ENCODE data around the gene NAALADL2. TPM values are rescaled to one million over a fixed set of nuclear protein-coding genes. Genes with fewer than 3 reads are reported as not detected.

NAALADL2 gene
- total and polyA plus RNA-seq, 2 of the 8 experiments (the other 6 are each of a cell fraction or from before 2014, with no cell fraction given), result 0.12 to 0.22 TPM

DNA sequence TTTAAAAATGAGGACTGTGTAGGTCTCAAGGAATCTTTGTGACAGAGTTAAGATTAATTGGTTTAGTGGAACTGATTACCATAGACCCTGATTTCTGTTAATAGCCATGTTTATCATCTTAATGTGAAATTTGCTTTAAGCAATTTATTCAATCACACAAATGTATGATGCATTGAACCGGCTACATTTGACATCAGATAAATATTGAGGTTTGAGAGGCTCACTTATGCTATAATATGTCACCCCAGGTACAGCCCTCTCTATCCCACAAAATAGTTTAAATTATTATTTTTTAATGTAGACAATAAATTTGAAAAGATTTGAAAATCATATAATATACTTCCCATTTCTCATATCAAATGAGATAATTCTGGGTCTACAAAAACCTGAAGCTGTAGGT lies 413.3 kb downstream of the NAALADL2 start (continued):
- TF ChIP-seq SIN3A (conservative IDR thresholded peaks at IDR 0.05 in 1 of 2, IDR thresholded peaks at IDR 0.05 in 1 of 2; ENCODE audit: low read depth in 1 of 2, low read length in 2 of 2) (no peak), POU5F1 (IDR thresholded peaks at IDR 0.05; ENCODE audit: low read depth, low read length) (no peak), CBX8 (IDR thresholded peaks at IDR 0.05; ENCODE audit: borderline replicate concordance, low read depth, low read length) (no peak), SP4 (IDR thresholded peaks at IDR 0.05; ENCODE audit: low read length) (no peak), SRF (IDR thresholded peaks at IDR 0.05; ENCODE audit: low read depth, low read length) (no peak)
